Transverse colon (tissue), 4 donors: ENCODE data around the gene ZNF334.

Experiments used
- CTCF ChIP-seq, 5 experiments: fragments of 200-600 bp in 3 of 5; fragments of 450-650 bp in 2 of 5; sonication (generic) in 3 of 5; IDR thresholded peaks; 1 replicate in 2 of 5; 2 replicates in 3 of 5; pipeline ENCODE4 v1.5.1; 2016 to 2017; ENCODE audit warnings: antibody characterized with exemption in 5 of 5, inconsistent platforms in 3 of 5, mild to moderate bottlenecking in 2 of 5, moderate library complexity in 1 of 5
- POLR2A ChIP-seq: fragments of 450-650 bp; IDR thresholded peaks from one replicate; pipeline ENCODE4 v1.6.1; 2016; ENCODE audit warnings: antibody characterized with exemption, mild to moderate bottlenecking, moderate library complexity
- POLR2AphosphoS5 ChIP-seq, 3 donors: sonication (generic); formaldehyde crosslinking; IDR thresholded peaks; one replicate each; pipeline ENCODE4 v1.6.1; 2016; ENCODE audit warnings: antibody characterized with exemption in 3 of 3

GRCh38 chr20:46559001-46559400 is 45.6 kb upstream of the ZNF334 start:
- TF ChIP-seq CTCF (IDR thresholded peaks at IDR 0.05) (no peak), POLR2A (no peak), POLR2AphosphoS5 (IDR thresholded peaks at IDR 0.05) (no peak)
